ENCODE results near the gene PDE6D. TPM values are rescaled to one million over a fixed set of nuclear protein-coding genes. Genes with fewer than 3 reads are reported as not detected.
"Not testable (repeated sequence)": the region's sequence is repeated elsewhere in the genome, so short reads cannot be mapped to it uniquely, and the experiment has no call there.

Gene PDE6D
- total RNA-seq, 1 experiment from 2014 or later: 30.1 TPM

DNA sequence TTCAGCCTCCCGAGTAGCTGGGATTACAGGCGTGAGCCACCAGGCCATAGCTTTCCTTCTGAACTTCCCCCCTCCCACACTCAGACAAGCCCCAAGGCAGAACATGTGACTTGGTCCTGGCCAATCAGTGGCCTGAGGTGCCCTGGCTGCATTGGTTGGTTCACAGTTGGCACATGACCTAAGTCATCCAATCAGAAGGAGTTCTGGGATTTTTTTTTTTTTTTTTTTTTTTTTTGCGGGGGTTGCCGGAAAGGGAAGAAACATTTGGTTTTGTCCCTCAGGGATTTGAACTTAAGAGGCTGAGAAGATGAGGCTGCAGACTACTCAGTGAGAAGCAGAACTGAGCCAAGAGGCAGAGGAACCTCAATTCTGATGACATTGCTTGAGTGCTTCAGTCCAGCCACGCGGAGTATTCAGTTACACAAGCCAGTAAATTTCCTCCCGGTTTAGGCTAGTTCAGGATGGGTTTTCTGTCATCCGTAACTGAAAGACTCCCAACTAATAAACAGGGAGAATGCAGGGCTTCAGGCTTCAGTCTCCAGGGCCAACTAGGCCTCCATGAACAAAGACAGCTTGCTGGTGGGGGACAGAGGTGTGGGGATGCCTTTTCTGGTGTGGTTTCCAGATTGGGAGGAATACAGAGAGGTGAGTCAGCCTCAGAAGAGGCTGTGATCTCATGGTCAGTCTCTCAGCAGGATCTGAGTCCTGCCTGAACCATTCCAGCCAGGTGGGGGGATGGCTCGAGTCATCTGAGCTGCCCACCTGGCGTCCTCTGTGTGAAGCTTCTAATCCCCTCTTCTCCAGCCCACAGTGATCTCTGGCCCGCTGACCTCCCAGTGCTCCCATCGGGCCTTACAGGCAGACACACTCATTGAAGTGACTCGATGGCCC lies 63.6 kb downstream of the PDE6D start:
- DNase-seq: peak; percentile 93
- peaks cover 2% of the 10 kb centered on the region for H3K36me3 ChIP-seq (replicated peaks; ENCODE audit: control insufficient read depth, insufficient read depth, low read length)
- no peaks in the 10 kb centered on the region for H3K27me3 ChIP-seq (ENCODE audit: control insufficient read depth, insufficient read depth, low read length)
- H3K4me3 ChIP-seq (ENCODE audit: insufficient read depth, low read depth, low read length): no peak overlapping the region

DNA sequence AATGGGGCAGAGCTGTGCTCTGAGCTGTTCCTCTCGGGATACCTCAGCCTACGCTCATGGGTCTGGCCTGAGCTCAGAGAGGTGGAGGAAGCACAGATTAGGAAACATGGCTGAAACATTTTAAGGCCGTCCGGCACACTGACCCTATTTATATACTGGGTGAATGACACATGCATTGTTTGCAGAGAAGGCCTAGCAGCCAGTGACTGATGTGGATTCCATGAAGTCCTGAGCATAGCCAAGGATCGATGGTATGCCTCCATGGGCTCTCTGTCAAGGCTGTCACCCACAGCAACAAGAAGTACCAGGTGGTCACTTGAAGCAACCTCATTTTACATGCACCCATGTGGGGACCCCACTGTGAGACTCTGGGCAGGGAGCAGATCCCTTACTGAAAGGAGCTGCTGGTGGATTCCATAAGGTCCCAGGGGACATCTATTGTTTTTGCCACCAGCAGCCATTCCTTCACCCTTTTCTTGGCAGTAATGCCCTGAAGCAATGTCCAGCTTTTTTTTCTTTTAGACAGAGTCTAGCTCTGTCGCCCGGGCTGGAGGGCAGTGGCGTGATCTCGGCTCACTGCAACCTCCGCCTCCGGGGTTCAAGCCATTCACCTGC lies 64.3 kb downstream of the PDE6D start:
- no peaks in the 10 kb centered on the region for H3K27me3 ChIP-seq (ENCODE audit: control insufficient read depth, insufficient read depth, low read length)
- H3K36me3 ChIP-seq (replicated peaks; ENCODE audit: control insufficient read depth, insufficient read depth, low read length): peaks cover 10% of the 10 kb centered on the region
- no peak overlapping the region for H3K4me3 ChIP-seq (ENCODE audit: insufficient read depth, low read depth, low read length)
- DNase-seq: no peak

DNA sequence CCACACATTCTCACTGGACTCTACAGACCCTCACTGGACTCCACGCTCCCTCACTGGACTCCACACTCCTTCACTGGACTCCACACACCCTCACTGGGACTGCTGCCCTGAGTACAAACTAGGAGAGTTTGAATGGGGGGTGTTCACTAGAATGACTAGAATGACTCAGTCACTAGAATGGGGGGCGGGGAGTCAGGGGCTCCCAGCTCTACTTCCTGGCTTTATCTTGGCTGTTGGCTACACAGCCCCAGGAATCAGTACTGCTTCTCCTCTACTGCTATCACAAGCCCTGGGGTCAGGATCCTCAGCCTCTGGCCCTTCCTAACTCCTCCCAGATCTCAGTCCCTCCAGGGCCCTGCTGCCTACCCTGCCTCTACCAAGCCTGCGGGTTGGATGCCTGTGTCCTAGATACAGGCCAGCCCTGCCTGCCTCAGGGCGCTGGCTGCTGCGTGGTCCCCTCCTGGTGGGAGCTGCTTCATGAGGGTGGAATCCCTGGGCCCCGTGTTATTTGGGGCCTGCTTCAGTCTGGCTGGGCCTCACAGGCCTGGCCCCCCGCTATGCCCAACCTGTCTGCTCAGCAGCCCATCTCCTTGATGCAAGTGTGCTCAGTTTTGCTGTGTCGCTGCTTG lies 65.0 kb downstream of the PDE6D start:
- Histone ChIP-seq H3K27me3 (ENCODE audit: control insufficient read depth, insufficient read depth, low read length) (no peaks in the 10 kb centered on the region), H3K4me3 (ENCODE audit: insufficient read depth, low read depth, low read length) (no peak overlapping the region), H3K36me3 (replicated peaks; ENCODE audit: control insufficient read depth, insufficient read depth, low read length) (peaks cover 17% of the 10 kb centered on the region)
- DNase-seq: no peak

DNA sequence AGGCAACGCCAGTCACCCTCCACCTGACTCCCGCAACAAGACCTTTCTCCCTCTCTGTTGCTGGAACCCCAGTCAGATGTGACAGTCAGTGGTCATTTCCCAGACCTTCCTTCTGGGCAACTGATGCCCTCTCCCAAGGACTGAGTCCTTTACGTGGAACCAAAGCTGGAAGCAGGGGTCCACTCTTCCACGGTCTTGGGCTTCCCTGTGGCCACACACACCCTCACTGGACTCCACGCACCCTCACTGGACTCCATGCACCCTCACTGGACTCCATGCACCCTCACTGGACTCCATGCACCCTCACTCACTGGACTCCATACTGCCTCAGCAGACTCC lies 65.6 kb downstream of the PDE6D start:
- Histone ChIP-seq H3K36me3 (replicated peaks; ENCODE audit: control insufficient read depth, insufficient read depth, low read length) (peaks cover 18% of the 10 kb centered on the region), H3K4me3 (ENCODE audit: insufficient read depth, low read depth, low read length) (no peak overlapping the region), H3K27me3 (ENCODE audit: control insufficient read depth, insufficient read depth, low read length) (no peaks in the 10 kb centered on the region)
- no peak for DNase-seq

DNA sequence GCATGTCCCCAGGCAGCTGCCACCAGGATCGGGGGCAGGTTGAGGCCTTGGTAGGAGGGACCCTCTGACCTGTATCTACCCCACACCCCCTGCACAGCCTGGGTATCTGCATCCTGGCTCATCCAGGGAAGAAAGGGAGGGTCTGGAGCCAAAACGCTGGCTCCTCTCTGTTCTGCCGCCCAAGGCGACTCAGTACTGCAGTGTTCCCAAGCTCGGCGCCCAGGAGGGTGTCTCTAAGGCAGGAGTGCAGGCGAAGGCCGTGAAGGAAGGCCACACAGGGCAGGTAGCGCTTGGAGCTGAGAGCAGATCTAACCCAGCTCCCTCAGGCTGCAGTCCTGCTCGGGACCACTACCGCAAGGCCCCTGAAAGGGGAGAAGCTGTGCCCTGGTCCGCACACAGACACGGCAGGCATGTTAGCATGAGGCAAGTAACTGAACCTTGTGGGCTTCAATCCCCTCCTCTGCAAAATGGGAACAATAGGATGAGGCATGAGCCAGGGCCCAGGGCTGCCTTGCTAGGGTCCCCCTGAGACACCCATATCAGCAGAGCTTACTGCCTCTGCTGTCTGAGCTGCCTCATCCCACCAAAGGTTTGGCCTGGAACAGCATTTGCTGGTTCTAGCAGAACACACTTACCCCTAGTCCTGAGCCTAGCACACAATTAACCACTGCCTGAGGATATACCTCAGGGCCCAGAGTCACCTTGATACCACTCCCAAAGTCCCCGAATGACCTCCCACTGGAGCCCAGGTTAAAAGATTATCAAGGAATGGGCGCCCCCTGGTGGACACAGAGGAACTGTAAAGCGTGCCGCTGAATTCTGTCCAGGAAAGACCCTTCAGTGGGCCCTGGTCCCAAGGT lies 66.2 kb downstream of the PDE6D start:
- peak; percentile 89 for DNase-seq
- Histone ChIP-seq H3K4me3 (ENCODE audit: insufficient read depth, low read depth, low read length) (no peak overlapping the region), H3K27me3 (ENCODE audit: control insufficient read depth, insufficient read depth, low read length) (no peaks in the 10 kb centered on the region), H3K36me3 (replicated peaks; ENCODE audit: control insufficient read depth, insufficient read depth, low read length) (peaks cover 18% of the 10 kb centered on the region)

DNA sequence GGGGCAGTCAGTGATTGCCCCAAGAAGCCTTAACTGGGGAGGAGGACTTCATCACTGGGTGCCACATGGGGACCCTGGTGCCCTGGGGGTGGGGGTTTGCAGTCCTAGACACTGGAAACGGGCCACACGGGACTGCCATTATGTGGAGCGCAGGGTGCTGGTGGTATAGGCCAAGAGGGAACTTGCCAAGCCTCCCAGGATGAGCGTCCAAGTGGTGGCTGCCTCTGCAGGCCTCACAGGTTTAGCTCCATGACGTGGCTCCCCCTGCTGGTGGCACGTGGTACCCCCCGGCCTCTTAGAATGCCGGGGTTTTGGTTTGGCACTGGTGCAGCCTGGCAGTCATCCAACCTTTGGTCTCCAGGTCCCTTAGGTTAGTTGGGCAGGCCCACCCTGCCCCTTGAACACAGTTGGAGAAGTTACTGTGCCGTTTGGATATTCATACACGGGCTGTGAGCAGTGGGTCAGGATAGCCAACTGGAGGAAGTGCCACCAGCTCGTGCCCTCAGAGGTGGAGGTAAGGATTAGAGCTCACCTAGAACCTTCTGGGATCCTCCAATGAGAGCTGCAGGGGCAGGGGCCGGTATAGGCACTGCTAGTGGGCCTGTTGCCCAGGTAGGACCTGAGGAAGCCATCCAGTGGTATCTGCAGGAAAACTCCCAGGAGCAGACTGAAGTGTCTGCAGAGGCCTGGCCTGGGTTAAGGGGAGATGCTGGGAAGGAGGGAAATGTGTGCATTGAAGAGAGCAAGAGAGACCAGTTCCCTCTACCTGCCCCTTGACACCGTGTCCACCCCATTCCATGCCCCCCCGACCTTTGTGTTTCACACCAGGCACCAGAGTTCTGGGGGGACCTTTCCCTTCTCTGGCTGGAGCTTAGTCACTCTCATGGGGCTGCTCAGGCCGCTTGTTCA lies 67.1 kb downstream of the PDE6D start:
- DNase-seq: peak; percentile 90
- H3K27me3 ChIP-seq (ENCODE audit: control insufficient read depth, insufficient read depth, low read length): no peaks in the 10 kb centered on the region
- 0 out of 2 replicates have a peak overlapping the region, but pooled peaks have one; percentile 2 for H3K4me3 ChIP-seq (ENCODE audit: insufficient read depth, low read depth, low read length)
- peaks cover 18% of the 10 kb centered on the region for H3K36me3 ChIP-seq (replicated peaks; ENCODE audit: control insufficient read depth, insufficient read depth, low read length)

DNA sequence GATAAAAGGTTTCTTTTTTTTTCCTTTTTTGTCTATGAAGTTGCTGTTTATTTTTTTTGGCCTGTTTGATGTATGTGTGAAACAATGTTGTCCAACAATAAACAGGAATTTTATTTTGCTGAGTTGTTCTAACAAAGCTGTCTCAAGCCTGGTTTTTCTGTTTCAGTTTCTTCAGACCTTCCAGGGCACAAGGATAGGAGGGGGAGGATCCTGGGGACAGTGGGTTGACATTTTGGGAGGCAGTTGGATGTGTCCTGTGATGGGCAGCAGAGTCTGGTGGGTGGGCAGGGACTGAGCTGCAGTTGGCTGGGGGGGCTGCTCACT lies 67.7 kb downstream of the PDE6D start:
- peaks cover 18% of the 10 kb centered on the region for H3K36me3 ChIP-seq (replicated peaks; ENCODE audit: control insufficient read depth, insufficient read depth, low read length)
- H3K4me3 ChIP-seq (ENCODE audit: insufficient read depth, low read depth, low read length); H3K27me3 ChIP-seq (ENCODE audit: control insufficient read depth, insufficient read depth, low read length); DNase-seq: not testable (repeated sequence)

DNA sequence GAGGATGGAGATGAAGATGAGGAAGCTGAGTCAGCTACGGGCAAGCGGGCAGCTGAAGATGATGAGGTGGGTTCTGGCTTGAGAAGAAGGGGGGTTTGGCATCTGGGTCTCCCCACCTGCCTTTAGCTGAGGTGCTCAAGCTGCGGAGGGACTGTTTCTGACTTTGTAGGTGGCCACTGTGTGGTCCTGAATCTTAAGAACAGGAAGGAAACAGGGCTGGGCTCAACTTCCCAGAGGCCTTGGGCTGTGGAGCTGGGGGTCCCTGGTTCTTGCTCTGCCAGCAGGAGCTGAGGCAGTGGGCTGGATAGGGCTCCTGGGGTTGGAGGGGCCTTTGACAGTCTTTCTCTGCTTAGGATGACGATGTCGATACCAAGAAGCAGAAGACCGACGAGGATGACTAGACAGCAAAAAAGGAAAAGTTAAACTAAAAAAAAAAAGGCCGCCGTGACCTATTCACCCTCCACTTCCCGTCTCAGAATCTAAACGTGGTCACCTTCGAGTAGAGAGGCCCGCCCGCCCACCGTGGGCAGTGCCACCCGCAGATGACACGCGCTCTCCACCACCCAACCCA lies 68.5 kb downstream of the PDE6D start:
- H3K4me3 ChIP-seq (ENCODE audit: insufficient read depth, low read depth, low read length); H3K27me3 ChIP-seq (ENCODE audit: control insufficient read depth, insufficient read depth, low read length): not testable (repeated sequence)
- peaks cover 18% of the 10 kb centered on the region for H3K36me3 ChIP-seq (replicated peaks; ENCODE audit: control insufficient read depth, insufficient read depth, low read length)
- peak; percentile 50 for DNase-seq

DNA sequence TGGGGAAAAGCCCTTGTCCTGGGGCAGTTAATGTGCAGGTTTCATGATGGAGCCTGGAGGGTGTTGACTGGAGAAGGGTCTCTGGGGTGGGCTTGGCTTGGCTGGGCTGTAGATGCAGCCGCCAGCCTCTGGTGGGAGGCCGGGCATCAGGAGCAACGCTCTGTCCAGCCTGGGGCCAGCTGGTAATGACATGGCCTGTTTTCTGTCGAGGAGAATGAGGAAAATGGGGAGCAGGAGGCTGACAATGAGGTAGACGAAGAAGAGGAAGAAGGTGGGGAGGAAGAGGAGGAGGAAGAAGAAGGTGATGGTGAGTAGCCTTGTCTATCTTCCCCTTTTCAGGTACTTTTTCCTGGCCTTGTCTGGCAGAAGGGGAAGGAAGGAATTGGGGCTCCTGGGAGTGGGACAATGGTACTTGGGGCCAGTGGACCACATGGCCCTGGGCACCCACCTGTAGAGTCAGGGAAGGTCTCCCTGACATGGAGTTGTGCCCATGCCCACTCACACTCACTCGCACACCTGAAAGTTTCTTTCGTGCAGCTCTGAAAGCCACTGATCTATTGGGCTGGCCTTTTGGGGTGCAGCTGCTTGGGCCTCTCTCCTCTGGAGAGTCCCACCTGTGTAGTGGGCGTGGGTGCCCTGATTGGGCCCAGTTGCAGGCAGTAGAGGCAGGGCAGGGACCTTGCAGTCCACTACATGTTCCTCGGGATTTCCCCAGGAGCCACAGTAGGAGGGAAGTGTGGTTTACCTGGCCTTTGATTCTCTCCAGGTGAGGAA lies 69.2 kb downstream of the PDE6D start:
- Histone ChIP-seq H3K36me3 (replicated peaks; ENCODE audit: control insufficient read depth, insufficient read depth, low read length) (peaks cover 18% of the 10 kb centered on the region), H3K27me3 (ENCODE audit: control insufficient read depth, insufficient read depth, low read length) (no peaks in the 10 kb centered on the region), H3K4me3 (ENCODE audit: insufficient read depth, low read depth, low read length) (peak overlapping the region; percentile 99)
- peak; percentile 44 for DNase-seq

DNA sequence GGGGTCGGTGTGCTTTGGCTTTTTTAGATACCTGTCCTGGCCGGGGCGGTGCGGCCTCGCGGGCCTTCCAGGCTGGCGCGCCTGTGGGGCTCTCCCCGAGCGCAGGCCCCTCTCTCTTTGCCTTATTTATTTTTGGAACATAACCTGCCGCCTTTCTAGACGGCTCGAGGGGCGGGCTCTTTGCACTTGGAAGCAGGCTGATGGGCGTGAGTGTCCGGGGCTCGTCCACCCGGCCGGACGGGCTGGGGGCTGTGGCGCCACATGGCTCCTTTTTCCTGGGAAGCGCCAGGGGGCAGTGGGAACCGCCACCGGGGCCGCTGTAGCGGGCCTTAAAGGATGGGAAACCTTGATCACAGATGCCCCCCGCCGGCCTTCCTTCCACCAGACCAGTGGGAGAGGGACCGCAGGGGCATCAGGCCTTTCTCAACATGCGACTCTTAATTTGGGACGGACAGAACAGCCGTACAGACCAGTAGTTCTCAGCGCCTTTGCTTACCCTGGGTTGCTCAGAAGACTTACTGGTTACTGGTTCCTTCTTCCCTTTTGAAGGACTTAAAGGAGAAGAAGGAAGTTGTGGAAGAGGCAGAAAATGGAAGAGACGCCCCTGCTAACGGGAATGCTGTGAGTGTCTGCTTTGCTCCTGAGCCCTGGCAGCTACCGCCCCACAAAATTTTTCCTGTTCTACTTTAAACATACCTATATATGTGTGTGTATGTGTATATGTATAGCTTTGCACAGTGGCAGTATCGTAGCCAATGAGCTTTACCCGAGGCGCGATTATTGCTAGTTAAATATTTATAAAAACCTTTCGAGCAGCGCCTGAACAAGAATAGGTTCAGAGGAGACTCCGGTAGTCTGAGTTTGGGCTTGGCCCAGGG lies 70.0 kb downstream of the PDE6D start:
- peaks cover 18% of the 10 kb centered on the region for H3K36me3 ChIP-seq (replicated peaks; ENCODE audit: control insufficient read depth, insufficient read depth, low read length)
- peak; percentile 69 for DNase-seq

DNA sequence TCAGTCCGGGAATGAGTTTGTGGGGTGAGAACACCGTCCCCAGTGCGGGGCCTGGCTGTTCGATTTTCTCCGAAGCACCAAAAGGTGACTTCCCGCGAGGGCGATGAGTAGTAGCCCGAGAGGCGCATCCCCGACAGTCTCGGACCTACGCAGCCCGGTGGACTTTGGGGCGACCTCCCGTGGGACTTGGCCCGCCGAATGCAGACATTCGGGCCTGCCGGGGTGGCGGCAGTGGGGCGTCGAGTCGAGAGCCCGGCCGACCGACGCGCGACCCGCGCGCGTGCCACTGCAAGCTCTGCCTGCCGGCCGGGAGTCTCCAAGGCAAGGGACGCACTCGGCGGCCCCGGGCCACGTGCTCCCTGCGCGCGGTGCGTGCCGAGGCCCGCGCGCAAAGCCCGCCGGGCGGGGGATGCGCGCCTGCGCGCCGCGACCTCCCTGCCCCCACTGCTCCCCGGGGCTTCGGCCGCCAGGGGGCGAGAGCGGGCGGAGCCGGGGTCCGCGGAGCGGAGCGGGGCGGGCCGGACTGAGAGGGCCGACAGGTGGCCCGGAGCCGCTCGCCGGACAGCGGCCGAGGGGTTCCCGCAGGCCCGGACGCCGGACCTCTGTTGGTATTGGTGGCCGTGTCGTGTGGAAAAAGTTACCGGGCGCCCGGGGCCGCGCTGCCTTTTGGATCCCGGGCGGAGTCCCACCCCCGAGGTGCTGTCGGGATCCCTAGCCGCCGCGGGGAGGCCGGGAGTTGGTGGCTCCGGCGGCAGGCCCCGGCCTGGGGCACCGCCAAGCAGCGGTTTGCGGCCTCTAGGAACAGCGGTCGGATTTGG lies 70.9 kb downstream of the PDE6D start:
- peak; percentile 97 for DNase-seq
- Histone ChIP-seq H3K4me3 (ENCODE audit: insufficient read depth, low read depth, low read length) (peak overlapping the region; percentile 99), H3K27me3 (ENCODE audit: control insufficient read depth, insufficient read depth, low read length) (no peaks in the 10 kb centered on the region), H3K36me3 (replicated peaks; ENCODE audit: control insufficient read depth, insufficient read depth, low read length) (peaks cover 18% of the 10 kb centered on the region)

More for the DNA sequence above, 70.0 kb downstream of the PDE6D start:
- no peaks in the 10 kb centered on the region for H3K27me3 ChIP-seq (ENCODE audit: control insufficient read depth, insufficient read depth, low read length)
- peak overlapping the region; percentile 99 for H3K4me3 ChIP-seq (ENCODE audit: insufficient read depth, low read depth, low read length)
